HCT116 (cell line): ENCODE results near the gene PLXNC1. TPM values are rescaled to one million over a fixed set of nuclear protein-coding genes. Genes with fewer than 3 reads are reported as not detected.

ENCODE experiments used
- ATAC-seq: fragments of 200-7000 bp; cut with Tn5 transposase; 2 replicates; pipeline ENCODE4 v1.9.1; 2020; ENCODE audit warnings: mild to moderate bottlenecking, moderate library complexity
- BruUV-seq: library from RNA; stranded (reverse); fragments of 400-500 nt; replicated peaks from 2 replicates; lab custom pipeline; 2021; lab: Mats Ljungman, UMichigan
- CTCF ChIA-PET: fragments of 300-600 bp; sonication (Branson Sonifier 250); formaldehyde crosslinking; loops from one replicate; lab custom pipeline; 2021; ENCODE audit warnings: antibody characterized with exemption; lab: Charles Lee
- POLR2A ChIA-PET: fragments of 300-600, 350-600 bp; sonication (Branson Sonifier 250); formaldehyde crosslinking; loops from one replicate; lab custom pipeline; 2021; ENCODE audit warnings: antibody characterized with exemption; lab: Charles Lee
- RAD21 ChIA-PET, 2 experiments: fragments of 300-600 bp; sonication (Branson Sonifier 250); formaldehyde crosslinking; loops; one replicate each; lab custom pipeline; 2023; ENCODE audit warnings: low total read pairs in 2 of 2; ENCODE audit not compliant: uncharacterized antibody in 2 of 2, unreplicated experiment in 2 of 2, low non-redundant PET in 1 of 2; lab: Charles Lee
- DNase-seq: peaks from one replicate; pipeline ENCODE4 v3.0.0-alpha.2; 2010; ENCODE audit warnings: low read depth, low spot score
- H2AFZ ChIP-seq: fragments of 200-600 bp; shearing (Covaris generic), sonication (generic); 2 replicates; pipeline ENCODE4 v1.6.1; 2017; ENCODE audit warnings: low read depth, mixed run types, mixed read lengths, antibody characterized with exemption, low read length; ENCODE audit not compliant: poor library complexity, severe bottlenecking
- H3K27ac ChIP-seq: 2 replicates; pipeline ENCODE4 v1.5.1; 2012; ENCODE audit warnings: low read depth, low read length
- H3K27me3 ChIP-seq: fragments of 200-600 bp; sonication (generic); 2 replicates; pipeline ENCODE4 v1.6.1; 2016; ENCODE audit warnings: mixed run types, low read length, mixed read lengths; ENCODE audit not compliant: insufficient read depth
- H3K36me3 ChIP-seq, 2 experiments: fragments of 200-500 bp in 1 of 2; fragments of 200-600 bp in 1 of 2; sonication (Bioruptor generic) in 1 of 2; sonication (generic) in 1 of 2; 2 replicates each; pipeline versions ENCODE4 v1.5.1 to v1.6.1; 2014 to 2016; ENCODE audit warnings: low read length in 2 of 2, inconsistent platforms in 1 of 2, mixed read lengths in 1 of 2, mixed run types in 1 of 2; ENCODE audit not compliant: insufficient read depth in 2 of 2, control insufficient read depth in 1 of 2
- H3K4me1 ChIP-seq, 2 experiments: fragments of 200-600 bp in 1 of 2; sonication (generic) in 1 of 2; 2 replicates each; pipeline versions ENCODE4 v1.5.1 to v1.6.1; 2012 to 2017; ENCODE audit warnings: low read length in 2 of 2, inconsistent platforms in 1 of 2, mild to moderate bottlenecking in 1 of 2, mixed read lengths in 1 of 2, mixed run types in 1 of 2, moderate library complexity in 1 of 2; ENCODE audit not compliant: insufficient read depth in 2 of 2, control insufficient read depth in 1 of 2
- H3K4me2 ChIP-seq: fragments of 200-600 bp; sonication (generic); 2 replicates; pipeline ENCODE4 v1.6.1; 2017; ENCODE audit warnings: mixed run types, low read length, mixed read lengths
- H3K4me3 ChIP-seq, 2 experiments: fragments of 200-600 bp in 1 of 2; sonication (generic) in 1 of 2; replicated peaks in 1 of 2; 2 replicates each; pipeline ENCODE4 v1.5.1; 2011 to 2016; ENCODE audit warnings: low read length in 2 of 2, control low read depth in 1 of 2, low read depth in 1 of 2, mild to moderate bottlenecking in 1 of 2, mixed read lengths in 1 of 2, mixed run types in 1 of 2
- H3K79me2 ChIP-seq: fragments of 200-600 bp; sonication (generic); 2 replicates; pipeline ENCODE4 v1.6.1; 2017; ENCODE audit warnings: mild to moderate bottlenecking, mixed run types, low read length, moderate library complexity, mixed read lengths; ENCODE audit not compliant: insufficient read depth
- H3K9ac ChIP-seq: fragments of 200-600 bp; sonication (generic); 2 replicates; pipeline ENCODE4 v1.6.1; 2016; ENCODE audit warnings: low read length, mixed read lengths
- H3K9me2 ChIP-seq: fragments of 200-600 bp; sonication (generic), shearing (Covaris generic); 2 replicates; pipeline ENCODE4 v1.6.1; 2017; ENCODE audit warnings: mixed run types, mild to moderate bottlenecking, moderate library complexity; ENCODE audit not compliant: insufficient read depth
- H3K9me3 ChIP-seq, 2 experiments: fragments of 200-500 bp in 1 of 2; fragments of 200-600 bp in 1 of 2; sonication (Bioruptor generic) in 1 of 2; sonication (generic) in 1 of 2; 2 replicates each; pipeline ENCODE4 v1.6.1; 2014 to 2017; ENCODE audit warnings: low read length in 2 of 2, mixed read lengths in 2 of 2, inconsistent platforms in 1 of 2, low read depth in 1 of 2, mild to moderate bottlenecking in 1 of 2, mixed run types in 1 of 2, moderate library complexity in 1 of 2; ENCODE audit not compliant: control insufficient read depth in 1 of 2, insufficient read depth in 1 of 2
- H4K20me1 ChIP-seq: fragments of 200-600 bp; sonication (generic), shearing (Covaris generic); 2 replicates; pipeline ENCODE4 v1.6.1; 2017; ENCODE audit warnings: mixed run types, mild to moderate bottlenecking, moderate library complexity; ENCODE audit not compliant: insufficient read depth
- CBX3 ChIP-seq: IDR thresholded peaks from 2 replicates; pipeline ENCODE4 v1.6.1; 2012; ENCODE audit warnings: low read depth
- CEBPB ChIP-seq: IDR thresholded peaks from 2 replicates; pipeline ENCODE4 v1.6.1; 2012; ENCODE audit warnings: low read depth
- EZH2phosphoT487 ChIP-seq: fragments of 200-600 bp; IDR thresholded peaks from 2 replicates; pipeline ENCODE4 v1.6.1; 2018; ENCODE audit warnings: antibody characterized with exemption, borderline replicate concordance
- POLR2A ChIP-seq: IDR thresholded peaks from 2 replicates; pipeline ENCODE4 v1.7.0; 2011; ENCODE audit warnings: borderline replicate concordance; ENCODE audit not compliant: insufficient read depth, insufficient read length; ENCODE audit errors: extremely low read depth
- SP1 ChIP-seq: IDR thresholded peaks from 2 replicates; pipeline ENCODE4 v1.6.1; 2012; ENCODE audit warnings: low read depth
- ZBTB33 ChIP-seq: IDR thresholded peaks from 2 replicates; pipeline ENCODE4 v1.6.1; 2011; ENCODE audit warnings: mild to moderate bottlenecking, low read length, moderate library complexity; ENCODE audit not compliant: insufficient replicate concordance; ENCODE audit errors: extremely low read depth
- ZFX ChIP-seq: fragments of 450-650 bp; IDR thresholded peaks from 2 replicates; pipeline ENCODE4 v1.6.1; 2017
- intact Hi-C: fragments of 100-400 bp; cut with micrococcal nuclease; formaldehyde crosslinking; loops from 2 replicates; pipeline ENCODE4 v1.10.0; 2022
- total RNA-seq: library from RNA; stranded (reverse); gene quantifications from one replicate; pipeline ENCODE4 v1.2.1, GENCODE V29; 2021; ENCODE audit not compliant: unreplicated experiment
- TF ChIP-seq, protein P1 (sequence below), 3 experiments: fragments of 200-600 bp in 1 of 3; sonication (generic) in 1 of 3; IDR thresholded peaks in 2 of 3; conservative IDR thresholded peaks in 1 of 3; 2 replicates each; pipeline ENCODE4 v1.5.1; 2012 to 2017; ENCODE audit warnings: low read depth in 2 of 3, low read length in 2 of 3, antibody characterized with exemption in 1 of 3, borderline replicate concordance in 1 of 3, control low read depth in 1 of 3, mild to moderate bottlenecking in 1 of 3, mixed read lengths in 1 of 3, mixed run types in 1 of 3, moderate library complexity in 1 of 3; ENCODE audit not compliant: insufficient read depth in 1 of 3

The PLXNC1 gene
- total RNA-seq, 1 experiment from 2014 or later, result 0.25 TPM

GRCh38 chr12:94276725-94277124 is 128.3 kb downstream of the PLXNC1 start:
- intact Hi-C loops, result no loop called here
- BruUV-seq, result no TSS peak
- H3K79me2 ChIP-seq, result no peaks in the 10 kb centered on the region
- no peak overlapping the region for H2AFZ ChIP-seq
- no peaks in the 10 kb centered on the region for H3K4me1 ChIP-seq
- ChIA-PET POLR2A (no interaction called here), CTCF (no interaction called here), RAD21 (no interaction called here)
- no peak overlapping the region for H3K9ac ChIP-seq
- H3K27me3 ChIP-seq, result no peaks in the 10 kb centered on the region
- H3K9me3 ChIP-seq, result no peaks in the 10 kb centered on the region
- no peaks in the 10 kb centered on the region for H3K36me3 ChIP-seq
- no peak overlapping the region for H3K4me3 ChIP-seq
- no peaks in the 10 kb centered on the region for H4K20me1 ChIP-seq
- H3K9me2 ChIP-seq, result no peaks in the 10 kb centered on the region
- ATAC-seq (no peak), DNase-seq (no peak)
- H3K27ac ChIP-seq, result no peak overlapping the region
- H3K4me2 ChIP-seq, result no peak overlapping the region
- TF ChIP-seq CEBPB (no peak), POLR2A (no peak), ZBTB33 (no peak), ZFX (no peak), CBX3 (no peak), EZH2phosphoT487 (no peak), SP1 (no peak)
- TF ChIP-seq, protein P1, sequence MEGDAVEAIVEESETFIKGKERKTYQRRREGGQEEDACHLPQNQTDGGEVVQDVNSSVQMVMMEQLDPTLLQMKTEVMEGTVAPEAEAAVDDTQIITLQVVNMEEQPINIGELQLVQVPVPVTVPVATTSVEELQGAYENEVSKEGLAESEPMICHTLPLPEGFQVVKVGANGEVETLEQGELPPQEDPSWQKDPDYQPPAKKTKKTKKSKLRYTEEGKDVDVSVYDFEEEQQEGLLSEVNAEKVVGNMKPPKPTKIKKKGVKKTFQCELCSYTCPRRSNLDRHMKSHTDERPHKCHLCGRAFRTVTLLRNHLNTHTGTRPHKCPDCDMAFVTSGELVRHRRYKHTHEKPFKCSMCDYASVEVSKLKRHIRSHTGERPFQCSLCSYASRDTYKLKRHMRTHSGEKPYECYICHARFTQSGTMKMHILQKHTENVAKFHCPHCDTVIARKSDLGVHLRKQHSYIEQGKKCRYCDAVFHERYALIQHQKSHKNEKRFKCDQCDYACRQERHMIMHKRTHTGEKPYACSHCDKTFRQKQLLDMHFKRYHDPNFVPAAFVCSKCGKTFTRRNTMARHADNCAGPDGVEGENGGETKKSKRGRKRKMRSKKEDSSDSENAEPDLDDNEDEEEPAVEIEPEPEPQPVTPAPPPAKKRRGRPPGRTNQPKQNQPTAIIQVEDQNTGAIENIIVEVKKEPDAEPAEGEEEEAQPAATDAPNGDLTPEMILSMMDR (IDR thresholded peaks at IDR 0.05 in 2 of 3, conservative IDR thresholded peaks at IDR 0.05 in 1 of 3; ENCODE audit: borderline replicate concordance in 1 of 3, insufficient read depth in 1 of 3, low read depth in 2 of 3, low read length in 2 of 3), result no peak
